GM12891 (cell line): Measurements from ENCODE around the gene KCNMA1.

Experiments
- DNase-seq: peaks from one replicate; pipeline ENCODE4 v3.0.0; 2011; ENCODE audit warnings: low spot score; ENCODE audit not compliant: insufficient read length
- FAIRE-seq: peaks from 2 replicates; lab custom pipeline; 2011; peaks lifted over from hg19 to GRCh38; lab: Jason Lieb, UNC
- PAX5 ChIP-seq: IDR thresholded peaks from 2 replicates; pipeline ENCODE4 v1.6.1; 2011; ENCODE audit warnings: low read length, moderate library complexity, mild to moderate bottlenecking; ENCODE audit not compliant: insufficient read depth, severe bottlenecking
- POLR2A ChIP-seq: IDR thresholded peaks from 2 replicates; pipeline ENCODE4 v1.6.1; 2011; ENCODE audit warnings: low read depth, low read length, control low read depth
- POLR2AphosphoS5 ChIP-seq: IDR thresholded peaks from 2 replicates; pipeline ENCODE4 v1.6.1; 2011; ENCODE audit warnings: low read depth, low read length, control low read depth
- POU2F2 ChIP-seq: IDR thresholded peaks from 2 replicates; pipeline ENCODE4 v1.6.1; 2011; ENCODE audit warnings: low read depth, mild to moderate bottlenecking, control low read depth, low read length, moderate library complexity
- SPI1 ChIP-seq: IDR thresholded peaks from 2 replicates; pipeline ENCODE4 v1.6.1; 2011; ENCODE audit warnings: low read depth, low read length, control low read depth
- TAF1 ChIP-seq: IDR thresholded peaks from 2 replicates; pipeline ENCODE4 v1.6.1; 2011; ENCODE audit warnings: low read depth, low read length, control low read depth

The KCNMA1 gene

DNA sequence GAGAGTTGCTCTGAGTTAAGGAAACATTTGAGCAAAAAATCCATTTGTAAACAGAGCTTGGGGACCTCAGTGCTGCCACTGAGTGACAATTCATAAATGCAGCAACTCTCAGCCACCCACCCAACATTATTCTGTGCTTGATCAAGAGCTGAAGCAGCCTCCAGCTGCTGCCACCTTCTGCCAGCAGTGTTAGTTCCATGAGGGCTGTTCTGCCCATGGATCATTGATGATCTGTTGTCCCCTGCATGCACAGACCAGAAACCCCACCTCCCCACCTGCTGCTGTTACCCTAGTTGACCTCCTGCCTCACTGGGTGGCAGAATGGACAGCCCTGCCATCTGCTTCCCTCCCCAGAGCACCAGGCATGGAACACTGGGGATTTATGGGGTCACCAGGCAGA, 305.4 kb downstream of the KCNMA1 start:
- FAIRE-seq (no peak), DNase-seq (no peak)
- no peak for TF ChIP-seq PAX5
- no peak for TF ChIP-seq TAF1
- TF ChIP-seq POLR2AphosphoS5 = no peak
- no peak for TF ChIP-seq POLR2A
- no peak for TF ChIP-seq SPI1
- TF ChIP-seq POU2F2 = no peak

DNA sequence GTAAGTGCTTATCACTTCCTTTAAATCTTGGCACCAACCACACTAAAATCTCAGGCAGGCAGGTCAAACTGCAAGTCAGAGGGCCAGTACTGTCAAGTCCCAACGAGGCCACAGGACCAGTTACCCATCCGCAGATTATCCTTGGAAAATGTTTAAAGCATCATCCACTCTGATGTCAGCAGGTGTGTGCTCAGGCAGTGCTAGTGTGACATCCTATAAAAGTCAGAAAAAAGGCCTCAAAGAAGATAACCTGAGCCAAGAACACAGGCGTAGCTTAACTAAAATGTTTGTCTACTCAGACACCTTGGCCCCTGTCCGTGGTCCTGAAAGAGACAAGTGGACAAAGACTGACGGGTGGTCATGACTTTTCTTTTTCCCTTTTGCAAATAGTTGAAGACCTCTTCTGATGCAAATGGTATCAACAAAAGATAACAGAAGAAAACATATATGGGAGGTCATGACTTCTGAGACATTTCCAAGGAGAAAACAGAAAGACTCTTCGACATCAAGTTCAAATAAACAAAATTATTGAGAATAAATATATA, 309.3 kb downstream of the KCNMA1 start:
- DNase-seq (no peak), FAIRE-seq (no peak)
- TF ChIP-seq POLR2AphosphoS5 = no peak
- no peak for TF ChIP-seq SPI1
- no peak for TF ChIP-seq PAX5
- no peak for TF ChIP-seq TAF1
- TF ChIP-seq POLR2A = no peak
- no peak for TF ChIP-seq POU2F2

DNA sequence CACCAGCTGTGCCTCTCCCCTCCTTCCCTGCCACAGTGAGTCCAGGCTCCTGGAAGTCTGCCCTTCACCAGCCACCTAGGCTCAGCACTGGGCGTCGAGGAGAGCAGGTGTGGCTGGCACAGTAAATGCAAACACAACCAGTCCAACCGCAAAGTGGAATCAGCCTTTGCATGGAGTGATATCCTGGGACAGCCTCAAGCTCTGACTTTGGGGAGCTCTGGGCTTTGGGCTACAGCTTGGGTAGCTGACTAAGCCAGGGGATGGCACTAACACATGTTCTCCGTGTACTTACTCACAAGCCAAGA, 312.4 kb downstream of the KCNMA1 start:
- no peak for FAIRE-seq
- no peak for TF ChIP-seq PAX5
- TF ChIP-seq SPI1 = no peak
- TF ChIP-seq POU2F2 = no peak
- no peak for TF ChIP-seq POLR2A
- TF ChIP-seq POLR2AphosphoS5 = no peak
- TF ChIP-seq TAF1 = no peak
- no peak for DNase-seq

DNA sequence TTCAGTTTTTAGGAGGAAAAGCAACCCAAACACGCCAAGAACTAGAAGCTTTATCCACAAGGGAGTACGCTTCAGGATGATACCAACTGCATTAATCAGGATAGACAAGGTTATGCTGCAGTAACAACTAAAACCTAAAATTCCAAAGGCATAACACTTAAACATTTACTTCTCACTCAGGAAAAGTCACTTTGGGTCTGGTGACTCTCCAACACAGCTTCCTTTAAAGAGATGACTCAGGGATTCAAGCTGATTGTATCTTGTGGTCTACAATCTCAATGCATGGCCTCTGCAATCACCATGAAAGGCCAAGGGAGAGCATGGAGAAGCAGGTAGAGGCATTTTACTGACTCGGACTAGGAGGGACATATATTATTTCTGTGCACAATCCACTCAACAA, 315.8 kb downstream of the KCNMA1 start:
- FAIRE-seq = no peak
- no peak for TF ChIP-seq SPI1
- TF ChIP-seq PAX5 = no peak
- no peak for TF ChIP-seq POU2F2
- no peak for TF ChIP-seq TAF1
- TF ChIP-seq POLR2AphosphoS5 = no peak
- TF ChIP-seq POLR2A = no peak
- no peak for DNase-seq

DNA sequence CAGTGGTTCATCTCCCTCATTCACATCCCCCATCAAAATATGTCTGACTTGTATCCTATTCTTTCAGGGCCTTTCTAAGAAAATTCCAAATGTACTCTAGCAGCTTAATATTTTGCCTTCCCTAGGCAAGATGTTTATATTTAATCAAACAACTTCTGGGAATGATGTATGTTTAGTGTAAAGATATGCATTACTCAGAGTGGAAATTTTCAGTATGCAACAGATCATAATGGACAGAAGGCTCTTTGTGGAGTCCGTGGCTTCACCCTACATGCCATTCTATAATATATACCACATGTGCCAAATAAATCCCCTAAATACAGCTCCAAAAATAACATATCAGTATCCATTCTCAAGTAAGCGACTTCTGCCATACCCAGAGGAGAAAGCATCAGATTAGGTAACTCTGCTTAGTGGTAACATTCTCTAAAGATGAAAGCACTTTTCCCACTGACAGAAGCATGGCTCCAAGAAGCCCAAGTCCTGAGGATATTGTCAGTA, 316.6 kb downstream of the KCNMA1 start:
- no peak for TF ChIP-seq POLR2AphosphoS5
- no peak for TF ChIP-seq POLR2A
- no peak for TF ChIP-seq SPI1
- TF ChIP-seq POU2F2 = no peak
- no peak for TF ChIP-seq PAX5
- no peak for DNase-seq
- no peak for FAIRE-seq

DNA sequence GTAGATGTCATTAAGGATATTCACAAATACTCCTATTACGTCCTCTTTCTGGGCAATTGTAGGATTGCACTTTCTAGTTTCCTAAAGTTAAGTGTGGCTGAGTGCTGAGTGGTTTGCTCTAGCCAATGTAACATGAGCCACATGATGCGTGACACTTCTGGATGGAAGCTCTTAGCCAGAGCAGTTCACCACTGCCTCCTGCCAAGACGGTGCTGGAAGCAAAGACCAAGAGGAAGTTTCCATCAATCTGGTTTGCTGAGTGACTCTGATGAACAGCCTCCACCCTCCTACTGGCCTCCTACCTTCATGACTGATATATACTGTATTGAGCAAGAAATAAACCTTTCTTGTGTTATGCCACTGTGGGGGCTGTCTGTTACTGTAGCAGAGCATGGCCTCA, 318.1 kb downstream of the KCNMA1 start:
- no peak for TF ChIP-seq POLR2AphosphoS5
- TF ChIP-seq POU2F2 = no peak
- TF ChIP-seq SPI1 = no peak
- TF ChIP-seq TAF1 = no peak
- no peak for TF ChIP-seq PAX5
- no peak for TF ChIP-seq POLR2A
- DNase-seq (no peak), FAIRE-seq (no peak)

DNA sequence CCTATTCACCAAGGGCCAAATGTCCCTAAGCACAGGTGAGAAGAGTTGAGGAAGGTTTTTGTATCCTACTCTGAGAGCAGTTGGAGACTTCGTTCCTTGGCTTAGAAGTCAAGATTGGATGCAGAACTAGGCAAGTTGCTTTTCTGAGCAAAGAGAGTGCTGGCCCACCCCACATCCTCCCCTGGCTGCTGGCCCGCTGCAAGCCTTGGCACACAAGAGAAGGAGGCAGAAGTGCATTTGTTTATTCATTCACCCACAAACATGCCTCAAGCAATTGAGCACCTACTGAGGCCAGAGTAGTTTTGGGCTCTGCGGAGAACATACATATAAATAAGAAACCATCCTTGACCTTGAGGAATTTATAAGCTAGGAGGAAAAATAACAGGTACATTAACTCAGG, 318.9 kb downstream of the KCNMA1 start:
- TF ChIP-seq POU2F2 (no peak), POLR2AphosphoS5 (no peak), SPI1 (no peak), POLR2A (no peak), PAX5 (no peak), TAF1 (no peak)
- FAIRE-seq = no peak
- DNase-seq = no peak

DNA sequence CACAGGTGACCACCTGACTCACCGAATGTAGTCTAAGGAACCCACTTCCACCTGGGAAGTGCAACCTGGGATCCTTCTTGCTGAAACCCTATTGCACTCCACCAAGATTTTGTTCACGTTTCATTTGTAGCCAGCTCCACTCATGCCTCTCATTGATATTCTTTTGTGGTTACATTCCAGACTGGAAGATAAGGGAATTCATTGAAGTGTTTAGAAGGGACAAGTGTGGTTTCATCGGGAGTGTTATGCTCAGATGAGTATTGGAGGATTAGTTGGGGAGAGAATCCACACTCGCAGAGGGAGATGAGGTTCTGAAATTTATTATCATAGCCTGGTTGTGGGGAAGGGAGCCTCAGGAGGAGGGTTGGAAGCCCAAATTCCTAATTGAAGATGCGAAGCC, 320.4 kb downstream of the KCNMA1 start:
- no peak for DNase-seq
- TF ChIP-seq SPI1 (no peak), POLR2A (no peak), TAF1 (no peak), POU2F2 (no peak), PAX5 (no peak), POLR2AphosphoS5 (no peak)
- FAIRE-seq = no peak

DNA sequence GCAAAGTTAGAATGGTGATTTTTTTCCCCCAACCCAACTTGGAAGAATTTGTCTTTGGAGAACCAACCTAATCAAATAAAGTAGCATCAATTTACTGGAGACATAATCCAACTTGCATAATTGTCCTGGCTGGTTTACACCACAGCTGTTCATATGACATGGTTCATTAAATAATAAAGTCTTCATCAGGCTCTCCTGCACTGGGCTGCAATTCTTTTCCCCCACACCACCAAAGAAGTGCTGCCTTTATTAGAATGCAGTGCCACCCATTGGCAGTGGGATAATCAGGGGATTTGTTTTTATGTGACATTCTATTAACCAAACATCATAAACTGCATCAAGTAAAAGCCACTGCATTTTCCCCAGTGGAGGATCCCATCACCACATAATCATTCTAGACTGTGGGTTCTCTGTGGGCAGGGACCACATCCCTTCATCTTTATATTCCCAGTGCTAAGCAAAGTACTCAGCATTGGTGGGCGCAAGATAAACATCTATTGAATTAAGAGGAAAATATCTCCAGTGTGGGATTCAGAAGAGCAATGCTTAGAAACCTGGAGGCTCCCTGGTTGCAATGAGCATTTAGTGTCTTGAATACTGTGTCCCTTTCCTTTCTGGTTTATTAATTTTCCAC, 322.0 kb downstream of the KCNMA1 start:
- no peak for DNase-seq
- FAIRE-seq = no peak
- no peak for TF ChIP-seq POU2F2
- no peak for TF ChIP-seq TAF1
- TF ChIP-seq POLR2A = no peak
- no peak for TF ChIP-seq PAX5
- TF ChIP-seq POLR2AphosphoS5 = no peak
- no peak for TF ChIP-seq SPI1
